Smooth muscle cell (in vitro differentiated cells): ENCODE measurements around the gene SELENOF. TPM values are rescaled to one million over a fixed set of nuclear protein-coding genes. Genes with fewer than 3 reads are reported as not detected.
"Not testable (repeated sequence)": the region's sequence is repeated elsewhere in the genome, so short reads cannot be mapped to it uniquely, and the experiment has no call there.

Experiments used
- DNase-seq: peaks from one replicate; lab custom pipeline; 2025; ENCODE audit not compliant: unreplicated experiment; lab: John Stamatoyannopoulos, UW
- H2AFZ ChIP-seq: fragments of 200-600 bp; sonication (generic); 2 replicates; pipeline ENCODE4 v1.6.0; 2016; ENCODE audit warnings: antibody characterized with exemption, low read depth, mild to moderate bottlenecking
- H3F3A ChIP-seq: fragments of 200-600 bp; sonication (generic); 2 replicates; pipeline ENCODE4 v1.6.0; 2017; ENCODE audit warnings: antibody characterized with exemption, low read depth
- H3K27ac ChIP-seq: fragments of 200-600 bp; sonication (generic); 2 replicates; pipeline ENCODE4 v1.5.1; 2016; ENCODE audit warnings: low read depth, mild to moderate bottlenecking
- H3K27me3 ChIP-seq: fragments of 200-600 bp; sonication (generic); 2 replicates; pipeline ENCODE4 v1.6.1; 2016; ENCODE audit warnings: low read depth, mild to moderate bottlenecking
- H3K36me3 ChIP-seq: fragments of 200-600 bp; sonication (generic); 2 replicates; pipeline ENCODE4 v1.5.1; 2016; ENCODE audit warnings: low read depth
- H3K4me1 ChIP-seq: fragments of 200-600 bp; sonication (generic); 2 replicates; pipeline ENCODE4 v1.5.1; 2016; ENCODE audit warnings: low read depth
- H3K4me2 ChIP-seq: fragments of 200-600 bp; sonication (generic); 2 replicates; pipeline ENCODE4 v1.6.0; 2016; ENCODE audit warnings: mild to moderate bottlenecking
- H3K4me3 ChIP-seq: fragments of 200-600 bp; sonication (generic); 2 replicates; pipeline ENCODE4 v1.5.1; 2016; ENCODE audit warnings: mild to moderate bottlenecking
- H3K79me2 ChIP-seq: fragments of 200-600 bp; sonication (generic); 2 replicates; pipeline ENCODE4 v1.6.0; 2016; ENCODE audit warnings: low read depth, mild to moderate bottlenecking
- H3K9ac ChIP-seq: fragments of 200-600 bp; sonication (generic); 2 replicates; pipeline ENCODE4 v1.6.0; 2016; ENCODE audit warnings: low read depth
- H3K9me3 ChIP-seq: fragments of 200-600 bp; sonication (generic); replicated peaks from 2 replicates; pipeline ENCODE4 v1.5.1; 2016; ENCODE audit warnings: low read depth
- H4K20me1 ChIP-seq: fragments of 200-600 bp; sonication (generic); 2 replicates; pipeline ENCODE4 v1.6.0; 2016; ENCODE audit warnings: low read depth
- CTCF ChIP-seq: fragments of 200-600 bp; sonication (generic); IDR thresholded peaks from 2 replicates; pipeline ENCODE4 v1.5.1; 2017; ENCODE audit warnings: borderline replicate concordance, mild to moderate bottlenecking, antibody characterized with exemption; ENCODE audit not compliant: insufficient read depth, poor library complexity, severe bottlenecking
- WGBS: methylation state at CpG from one replicate; pipeline ENCODE4 v1.1.7; 2016; ENCODE audit warnings: low lambda C conversion rate; 5-methylcytosine and 5-hydroxymethylcytosine counted together
- polyA plus RNA-seq: library from polyadenylated mRNA; unstranded; fragments of >200 nt; fragmentation: Nextera tagmentation; extraction: Ambion mirVana; gene quantifications from 2 replicates; pipeline ENCODE4 v1.2.1, GENCODE V29; 2016
- total RNA-seq: library from RNA; depleted of rRNA; stranded (reverse); fragments of >200 nt; gene quantifications from 2 replicates; pipeline ENCODE4 v1.2.3, GENCODE V29; 2014

Gene SELENOF
- total and polyA plus RNA-seq, 2 experiments from 2014 or later = 185 to 252 TPM

- Histone ChIP-seq H3F3A (no peaks in the 10 kb centered on the region), H2AFZ (no peak overlapping the region), H3K27me3 (no peaks in the 10 kb centered on the region), H3K4me1 (peaks cover 18% of the 10 kb centered on the region), H3K36me3 (no peaks in the 10 kb centered on the region), H3K4me3 (peak overlapping the region; percentile 85), H3K79me2 (peaks cover 88% of the 10 kb centered on the region), H3K9me3 (no peaks in the 10 kb centered on the region), H3K27ac (peak overlapping the region; percentile 97), H4K20me1 (peaks cover 69% of the 10 kb centered on the region), H3K4me2 (peak overlapping the region; percentile 90), H3K9ac (peak overlapping the region; percentile 95)
- 50% methylated on average over 6 of the region's 6 CpGs for WGBS
- DNase-seq = no peak
- no peak for TF ChIP-seq CTCF
Measured at GRCh38 chr1:86912281-86912900, 1.5 kb downstream of the SELENOF start.

GRCh38 chr1:86906419-86906818, 7.5 kb downstream of the SELENOF start:
- Histone ChIP-seq H3K27ac (no peak overlapping the region), H3K27me3 (no peaks in the 10 kb centered on the region), H3K4me3 (no peak overlapping the region), H3K79me2 (peaks cover 100% of the 10 kb centered on the region), H3K4me2 (no peak overlapping the region), H3K9ac (no peak overlapping the region), H2AFZ (no peak overlapping the region), H3K4me1 (no peaks in the 10 kb centered on the region), H3F3A (no peaks in the 10 kb centered on the region), H4K20me1 (peaks cover 99% of the 10 kb centered on the region), H3K9me3 (no peaks in the 10 kb centered on the region), H3K36me3 (peaks cover 5% of the 10 kb centered on the region)
- 50% methylated on average over 2 of the region's 2 CpGs for WGBS
- no peak for DNase-seq
- no peak for TF ChIP-seq CTCF

- Histone ChIP-seq H4K20me1 (peaks cover 99% of the 10 kb centered on the region), H3K9ac (no peak overlapping the region), H3K4me1 (no peaks in the 10 kb centered on the region), H3K27me3 (no peaks in the 10 kb centered on the region), H3K9me3 (no peaks in the 10 kb centered on the region), H3K27ac (no peak overlapping the region), H3K36me3 (peaks cover 5% of the 10 kb centered on the region), H3K4me2 (no peak overlapping the region), H3K4me3 (no peak overlapping the region), H3F3A (no peaks in the 10 kb centered on the region), H3K79me2 (peaks cover 100% of the 10 kb centered on the region), H2AFZ (no peak overlapping the region)
- DNase-seq = no peak
- TF ChIP-seq CTCF = no peak
- 100% methylated on average over 1 of the region's 1 CpG for WGBS
Measured at GRCh38 chr1:86905875-86906274, 8.1 kb downstream of the SELENOF start.

GRCh38 chr1:86899401-86899800, 14.5 kb downstream of the SELENOF start:
- not testable (repeated sequence) for DNase-seq, H3K27ac ChIP-seq, H3F3A ChIP-seq, H3K27me3 ChIP-seq, H3K36me3 ChIP-seq, H3K4me1 ChIP-seq, H3K9me3 ChIP-seq, H3K4me2 ChIP-seq, H3K9ac ChIP-seq, H2AFZ ChIP-seq, H3K4me3 ChIP-seq
- Histone ChIP-seq H3K79me2 (peaks cover 80% of the 10 kb centered on the region), H4K20me1 (peaks cover 74% of the 10 kb centered on the region)
- no CpG with 5 or more reads among the region's 33 CpGs for WGBS
